Glutamatergic neuron (in vitro differentiated cells): ENCODE measurements around the gene APMAP. TPM values are rescaled to one million over a fixed set of nuclear protein-coding genes. Genes with fewer than 3 reads are reported as not detected.
"Not testable (repeated sequence)": the region's sequence is repeated elsewhere in the genome, so short reads cannot be mapped to it uniquely, and the experiment has no call there.

ENCODE experiments used
- DNase-seq: peaks from one replicate; pipeline ENCODE4 v3.0.0; 2022
- H3K27ac Mint-ChIP-seq: one replicate; pipeline ENCODE4 v1.8.0; 2020; ENCODE audit warnings: mild to moderate bottlenecking, mixed read lengths, inconsistent platforms; ENCODE audit not compliant: unreplicated experiment
- H3K27me3 Mint-ChIP-seq: one replicate; pipeline ENCODE4 v1.8.0; 2020; ENCODE audit warnings: mild to moderate bottlenecking, moderate library complexity, mixed read lengths, inconsistent platforms; ENCODE audit not compliant: unreplicated experiment
- H3K36me3 Mint-ChIP-seq: one replicate; pipeline ENCODE4 v1.8.0; 2020; ENCODE audit warnings: mild to moderate bottlenecking, mixed read lengths, inconsistent platforms; ENCODE audit not compliant: unreplicated experiment
- H3K4me1 Mint-ChIP-seq: one replicate; pipeline ENCODE4 v1.8.0; 2020; ENCODE audit warnings: mild to moderate bottlenecking, low read depth, mixed read lengths, inconsistent platforms; ENCODE audit not compliant: unreplicated experiment
- H3K4me3 Mint-ChIP-seq: one replicate; pipeline ENCODE4 v1.8.0; 2020; ENCODE audit warnings: mild to moderate bottlenecking, mixed read lengths, inconsistent platforms; ENCODE audit not compliant: unreplicated experiment
- H3K9me3 Mint-ChIP-seq: one replicate; pipeline ENCODE4 v1.8.0; 2020; ENCODE audit warnings: mild to moderate bottlenecking, moderate library complexity, mixed read lengths, inconsistent platforms; ENCODE audit not compliant: unreplicated experiment
- total RNA-seq: library from RNA; stranded (reverse); fragmentation: NEBNext Ultra II Directional; extraction: Animal tissue kit (Norgen Biotek cat#: 25700); gene quantifications from one replicate; pipeline ENCODE4 v1.2.1, GENCODE V29; 2021; ENCODE audit not compliant: unreplicated experiment
- TF ChIP-seq, protein P1 (sequence below): fragments of 200-600 bp; sonication (generic); IDR thresholded peaks from one replicate; pipeline ENCODE4 v1.5.0; 2021; ENCODE audit not compliant: partially characterized antibody, unreplicated experiment

Gene APMAP
- total RNA-seq, 1 donor from 2014 or later, result 218 TPM

DNA sequence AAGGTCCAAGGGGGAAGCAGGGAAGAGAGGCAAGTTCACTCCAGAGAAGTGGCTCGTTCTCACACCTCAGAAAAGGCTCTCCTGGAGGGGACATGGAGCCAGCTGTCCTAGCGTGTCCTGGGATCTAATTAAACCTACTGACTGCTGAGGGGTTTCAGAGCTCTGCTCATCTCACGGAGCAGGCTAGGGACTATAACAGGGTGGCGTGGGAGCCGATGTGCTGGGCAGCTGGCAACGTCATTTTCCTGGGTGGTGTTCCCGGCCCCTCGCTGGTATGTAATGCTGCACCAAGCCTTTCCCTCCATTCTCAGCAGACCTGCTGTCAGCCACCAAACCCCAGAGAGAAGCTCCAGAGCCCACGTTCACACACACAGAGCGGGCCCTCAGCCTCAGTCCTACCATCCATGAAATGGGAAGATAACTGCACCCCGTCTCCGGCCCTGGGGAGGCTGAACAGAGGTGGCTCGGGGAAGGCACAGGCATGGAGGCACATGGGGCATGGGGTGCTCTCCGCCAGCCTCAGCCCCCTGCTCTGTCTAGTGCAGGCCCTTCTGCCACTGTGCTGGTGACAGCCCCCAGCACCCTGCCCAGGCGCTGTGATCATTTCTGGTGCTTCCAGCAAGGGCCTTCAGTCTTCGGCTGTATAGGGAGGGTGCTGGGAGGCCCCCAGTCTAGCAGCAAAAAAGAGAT lies 41.6 kb downstream of the APMAP start:
- Mint-ChIP-seq H3K9me3 (peaks cover 8% of the 10 kb centered on the region), H3K27ac (peak overlapping the region; percentile 33)
- no peak for DNase-seq

DNA sequence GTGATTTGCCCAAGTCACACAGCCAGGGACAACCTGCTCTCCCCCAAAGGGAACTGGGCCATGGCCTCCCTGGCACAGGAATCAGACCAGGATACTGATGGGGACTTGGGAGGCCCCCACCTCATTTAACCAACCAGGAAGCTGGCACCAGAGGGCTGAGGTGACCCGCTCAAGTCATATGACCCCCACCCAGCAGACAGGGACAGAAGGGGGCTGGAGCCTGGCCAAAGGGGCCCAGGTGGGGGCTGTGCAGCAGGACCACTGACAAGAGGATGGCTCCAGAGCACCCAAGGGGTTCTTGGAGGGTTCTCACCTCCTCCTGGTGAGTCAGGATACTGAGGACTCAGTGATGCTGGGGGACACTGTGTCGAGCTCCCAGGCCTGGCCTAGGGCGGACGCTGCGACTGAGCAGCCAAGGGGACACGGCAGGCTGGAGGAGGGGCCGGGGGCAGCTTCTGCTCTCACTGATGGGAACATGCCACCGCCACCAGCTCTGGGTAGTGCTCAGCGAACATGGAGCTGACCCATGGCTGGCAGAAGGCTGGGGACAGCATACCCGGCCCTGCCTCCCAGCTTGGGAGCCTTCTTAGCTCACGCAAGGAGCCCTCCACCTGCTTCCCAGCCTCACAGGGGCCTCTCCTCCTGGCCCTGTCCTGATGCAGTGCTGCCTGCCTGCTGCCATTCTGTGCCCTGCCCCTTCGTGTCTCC lies 42.3 kb downstream of the APMAP start:
- Mint-ChIP-seq H3K36me3 (peaks cover 15% of the 10 kb centered on the region), H3K4me1 (peaks cover 19% of the 10 kb centered on the region), H3K27me3 (peaks cover 3% of the 10 kb centered on the region), H3K4me3 (no peak overlapping the region), H3K27ac (peak overlapping the region; percentile 33), H3K9me3 (peaks cover 11% of the 10 kb centered on the region)
- TF ChIP-seq, protein P1, sequence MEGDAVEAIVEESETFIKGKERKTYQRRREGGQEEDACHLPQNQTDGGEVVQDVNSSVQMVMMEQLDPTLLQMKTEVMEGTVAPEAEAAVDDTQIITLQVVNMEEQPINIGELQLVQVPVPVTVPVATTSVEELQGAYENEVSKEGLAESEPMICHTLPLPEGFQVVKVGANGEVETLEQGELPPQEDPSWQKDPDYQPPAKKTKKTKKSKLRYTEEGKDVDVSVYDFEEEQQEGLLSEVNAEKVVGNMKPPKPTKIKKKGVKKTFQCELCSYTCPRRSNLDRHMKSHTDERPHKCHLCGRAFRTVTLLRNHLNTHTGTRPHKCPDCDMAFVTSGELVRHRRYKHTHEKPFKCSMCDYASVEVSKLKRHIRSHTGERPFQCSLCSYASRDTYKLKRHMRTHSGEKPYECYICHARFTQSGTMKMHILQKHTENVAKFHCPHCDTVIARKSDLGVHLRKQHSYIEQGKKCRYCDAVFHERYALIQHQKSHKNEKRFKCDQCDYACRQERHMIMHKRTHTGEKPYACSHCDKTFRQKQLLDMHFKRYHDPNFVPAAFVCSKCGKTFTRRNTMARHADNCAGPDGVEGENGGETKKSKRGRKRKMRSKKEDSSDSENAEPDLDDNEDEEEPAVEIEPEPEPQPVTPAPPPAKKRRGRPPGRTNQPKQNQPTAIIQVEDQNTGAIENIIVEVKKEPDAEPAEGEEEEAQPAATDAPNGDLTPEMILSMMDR, result no peak
- DNase-seq, result no peak

More for the DNA sequence above, 41.6 kb downstream of the APMAP start:
- H3K4me3 Mint-ChIP-seq, result no peak overlapping the region
- peaks cover 9% of the 10 kb centered on the region for H3K36me3 Mint-ChIP-seq
- peaks cover 3% of the 10 kb centered on the region for H3K27me3 Mint-ChIP-seq
- peaks cover 19% of the 10 kb centered on the region for H3K4me1 Mint-ChIP-seq
- TF ChIP-seq, protein P1, result no peak

DNA sequence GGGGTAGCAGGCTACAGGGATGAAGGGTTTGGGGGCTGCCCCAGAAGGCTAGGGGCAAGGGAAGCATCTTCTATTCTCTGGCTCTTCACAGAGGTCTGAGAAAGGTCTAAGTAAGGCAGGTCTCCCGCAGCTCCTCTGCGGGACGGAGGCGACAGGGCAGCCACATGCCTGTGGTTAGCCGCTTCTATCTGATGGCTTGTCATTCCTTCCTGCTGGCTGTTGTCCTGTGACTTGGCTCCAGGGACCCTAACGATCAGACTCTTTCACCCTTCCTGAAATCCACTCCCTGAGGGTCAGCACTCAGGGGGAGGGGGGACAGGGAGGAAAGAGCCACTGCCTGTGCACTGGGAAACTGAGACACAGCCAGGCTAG lies 42.8 kb downstream of the APMAP start:
- TF ChIP-seq, protein P1, result no peak
- no peak overlapping the region for H3K4me3 Mint-ChIP-seq
- peaks cover 3% of the 10 kb centered on the region for H3K27me3 Mint-ChIP-seq
- H3K27ac Mint-ChIP-seq, result no peak overlapping the region
- H3K4me1 Mint-ChIP-seq, result peaks cover 16% of the 10 kb centered on the region
- H3K36me3 Mint-ChIP-seq, result peaks cover 19% of the 10 kb centered on the region
- DNase-seq, result no peak
- H3K9me3 Mint-ChIP-seq, result peaks cover 11% of the 10 kb centered on the region

DNA sequence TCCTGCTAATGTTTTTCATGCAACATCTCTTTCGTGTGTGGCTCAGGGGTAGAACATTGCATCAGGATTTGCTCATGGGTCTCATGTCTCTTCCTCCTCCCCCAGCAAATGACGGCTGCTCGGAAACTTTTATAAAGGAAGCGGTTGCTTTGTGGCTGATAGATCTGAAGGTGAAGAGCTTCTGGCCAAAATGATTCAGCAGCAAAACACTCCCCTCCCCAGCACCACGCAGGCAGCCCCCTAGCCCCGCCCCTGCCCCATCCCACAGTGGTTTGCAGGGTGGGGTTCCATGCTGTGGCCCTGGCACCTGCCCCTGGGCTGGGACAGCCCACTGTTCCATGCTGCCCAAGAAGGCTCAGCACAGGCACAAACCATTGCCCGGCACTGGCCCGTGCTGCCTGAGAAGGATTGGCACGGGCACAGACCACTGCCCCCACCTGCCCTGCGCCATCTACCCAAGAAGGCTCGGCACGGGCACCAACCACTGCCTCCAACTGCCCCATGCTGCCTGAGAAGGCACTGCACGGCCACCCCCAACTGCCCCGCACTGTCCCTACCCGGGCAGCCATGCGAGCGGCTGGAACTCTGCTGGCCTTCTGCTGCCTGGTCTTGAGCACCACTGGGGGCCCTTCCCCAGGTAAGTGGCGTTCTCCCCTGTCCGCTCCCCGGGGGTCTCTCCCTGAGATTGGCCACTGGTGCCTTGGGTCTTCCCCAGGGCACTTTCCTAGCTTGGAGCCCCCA lies 43.4 kb downstream of the APMAP start, which contains the start of gene CST7:
CST7 (plus strand) TSS at position 331 of the 741 bp plus-strand sequence; CDS start at position 568, 237 bp downstream.
- Mint-ChIP-seq H3K9me3 (peaks cover 11% of the 10 kb centered on the region), H3K27ac (no peak within 1 kb of the TSS), H3K4me1 (peaks cover 13% of the 10 kb centered on the region), H3K36me3 (peaks cover 25% of the 10 kb centered on the region), H3K27me3 (peaks cover 3% of the 10 kb centered on the region), H3K4me3 (no peak within 1 kb of the TSS)
- TF ChIP-seq, protein P1, result no peak
- no peak for DNase-seq

DNA sequence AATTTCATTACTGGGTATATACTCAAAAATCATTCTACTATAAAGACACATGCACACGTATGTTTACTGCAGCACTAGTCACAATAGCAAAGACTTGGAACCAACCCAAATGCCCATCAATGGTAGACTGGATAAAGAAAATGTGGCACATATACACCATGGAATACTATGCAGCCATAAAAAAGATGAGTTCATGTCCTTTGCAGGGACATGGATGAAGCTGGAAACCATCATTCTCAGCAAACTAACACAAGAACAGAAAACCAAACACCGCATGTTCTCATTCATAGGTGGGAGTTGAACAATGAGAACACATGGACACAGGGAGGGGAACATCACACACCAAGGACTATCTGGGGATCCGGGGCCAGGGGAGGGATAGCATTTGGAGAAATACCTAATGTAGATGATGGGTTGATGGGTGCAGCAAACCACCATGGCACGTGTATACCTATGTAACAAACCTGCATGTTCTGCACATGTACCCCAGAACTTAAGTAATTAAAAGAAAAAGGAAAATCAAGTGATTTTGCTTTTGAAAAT lies 44.1 kb downstream of the APMAP start:
- not testable (repeated sequence) for H3K4me3 Mint-ChIP-seq, H3K9me3 Mint-ChIP-seq, H3K27ac Mint-ChIP-seq, H3K27me3 Mint-ChIP-seq, DNase-seq
- H3K36me3 Mint-ChIP-seq, result peaks cover 29% of the 10 kb centered on the region
- H3K4me1 Mint-ChIP-seq, result peaks cover 11% of the 10 kb centered on the region

DNA sequence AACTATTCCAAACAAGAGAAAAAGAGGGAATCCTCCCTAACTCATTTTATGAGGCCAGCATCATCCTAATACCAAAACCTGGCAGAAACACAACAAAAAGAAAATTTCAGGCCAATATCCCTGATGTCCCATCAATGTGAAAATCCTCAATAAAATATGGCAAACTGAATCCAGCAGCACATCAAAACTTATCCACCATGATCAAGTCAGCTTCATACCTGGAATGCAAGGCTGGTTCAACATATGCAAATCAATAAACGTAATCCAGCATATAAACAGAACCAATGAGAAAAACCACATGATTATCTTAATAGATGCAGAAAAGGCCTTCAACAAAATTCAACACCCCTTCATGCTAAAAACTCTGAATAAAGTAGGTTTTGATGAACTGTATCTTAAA lies 46.2 kb downstream of the APMAP start:
- DNase-seq, H3K4me3 Mint-ChIP-seq, H3K4me1 Mint-ChIP-seq, H3K27me3 Mint-ChIP-seq, H3K27ac Mint-ChIP-seq: not testable (repeated sequence)
- Mint-ChIP-seq H3K36me3 (peaks cover 39% of the 10 kb centered on the region), H3K9me3 (peaks cover 11% of the 10 kb centered on the region)
